ENCODE measurements around the gene DENND4B.

GRCh38 chr1:153946622-153947241, at the start of gene DENND4B:
- TF ChIP-seq TAF1 (IDR thresholded peaks at IDR 0.05; ENCODE audit: borderline replicate concordance, low read depth, low read length): peak; percentile 73; the same call in 1 of the 2 replicates
- TF ChIP-seq CHD2 (IDR thresholded peaks at IDR 0.05; ENCODE audit: low read length, partially characterized antibody): peak; percentile 80
- peak; percentile 76 for TF ChIP-seq CTCF (IDR thresholded peaks at IDR 0.05)
- TF ChIP-seq YY1 (IDR thresholded peaks at IDR 0.05; ENCODE audit: low read depth): peak; percentile 46; the same call in 1 of the 2 replicates

Data from SK-N-SH (cell line).